Measurements from ENCODE around the gene PACRG. TPM values are rescaled to one million over a fixed set of nuclear protein-coding genes. Genes with fewer than 3 reads are reported as not detected.

The PACRG gene
- polyA plus RNA-seq, 2 of the 4 experiments (the other 2 are of a cell fraction), result 0.14 to 0.30 TPM

DNA sequence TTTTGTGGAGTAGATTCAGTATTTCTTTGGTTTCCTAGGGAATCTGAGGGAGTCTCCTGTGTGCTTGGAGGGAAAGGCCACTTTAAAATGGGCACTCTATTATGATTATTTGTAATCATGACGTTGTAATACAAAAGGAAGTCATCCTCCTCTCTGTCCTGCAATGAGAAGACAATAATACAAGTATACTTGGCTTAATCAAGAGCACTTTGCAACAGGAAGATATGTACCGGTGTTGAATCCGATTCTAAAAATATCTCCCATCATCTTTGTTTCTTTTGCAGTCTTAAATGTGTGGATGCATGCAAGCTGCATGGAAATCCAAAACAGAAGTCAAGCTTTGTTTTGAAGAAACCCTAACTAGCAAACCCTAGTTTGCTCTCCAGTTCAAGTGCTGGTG, 592.6 kb downstream of the PACRG start:
- POLR2A ChIA-PET, result no interaction called here

DNA sequence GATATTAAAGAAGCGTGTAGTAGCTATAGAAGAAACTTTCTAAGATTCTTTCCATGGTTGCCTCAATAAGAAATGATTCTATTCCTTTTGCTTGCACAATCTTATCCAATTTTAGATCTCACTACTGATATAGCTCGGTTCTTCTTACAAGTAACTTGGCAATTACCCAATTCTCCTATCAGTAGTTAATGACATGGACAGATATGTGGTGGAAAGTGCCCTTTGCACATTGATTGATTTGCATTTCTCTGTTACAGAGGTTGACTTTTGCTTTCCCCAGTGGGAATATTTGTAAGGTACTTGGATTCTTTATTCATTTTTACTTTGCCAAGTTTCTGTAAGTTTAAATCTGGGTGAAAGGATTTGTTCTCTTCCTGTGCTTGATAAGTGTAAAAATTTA, 593.0 kb downstream of the PACRG start:
- ATAC-seq, result no peak
- no peak for FAIRE-seq
- POLR2A ChIA-PET, result no interaction called here

More for the DNA sequence above, 592.6 kb downstream of the PACRG start:
- FAIRE-seq (no peak), ATAC-seq (no peak), DNase-seq (ENCODE audit: low read depth in 1 of 2, low spot score in 1 of 2) (no peak)
- Histone ChIP-seq H3K27ac (no peak overlapping the region), H3K4me3 (no peak overlapping the region), H3K4me2 (no peak overlapping the region), H3K9me3 (no peaks in the 10 kb centered on the region), H3K4me1 (peaks cover 19% of the 10 kb centered on the region)
- CTCF ChIA-PET, result no interaction called here
- 68% methylated on average over 3 of the region's 3 CpGs for whole genome bisulfite sequencing (ENCODE audit: missing lambda C conversion rate)
- TF ChIP-seq ZSCAN20 (CRISPR knock-in tag; IDR thresholded peaks at IDR 0.05), result no peak
- no peak for TF ChIP-seq ZC3H11A (IDR thresholded peaks at IDR 0.05)
- no peak for TF ChIP-seq HOXB5 (CRISPR knock-in tag; IDR thresholded peaks at IDR 0.05)
- TF ChIP-seq RNF2 (IDR thresholded peaks at IDR 0.05; ENCODE audit: borderline replicate concordance, low read depth), result no peak
- TF ChIP-seq HOXB13 (CRISPR knock-in tag; IDR thresholded peaks at IDR 0.05; ENCODE audit: low read depth), result no peak
- TF ChIP-seq EHF (CRISPR knock-in tag; IDR thresholded peaks at IDR 0.05), result no peak
- no peak for TF ChIP-seq GATA3 (IDR thresholded peaks at IDR 0.05; ENCODE audit: borderline replicate concordance)
- no peak for TF ChIP-seq JUN (IDR thresholded peaks at IDR 0.05)
- TF ChIP-seq FOSB (CRISPR knock-in tag; IDR thresholded peaks at IDR 0.05), result no peak
- TF ChIP-seq, protein P1, sequence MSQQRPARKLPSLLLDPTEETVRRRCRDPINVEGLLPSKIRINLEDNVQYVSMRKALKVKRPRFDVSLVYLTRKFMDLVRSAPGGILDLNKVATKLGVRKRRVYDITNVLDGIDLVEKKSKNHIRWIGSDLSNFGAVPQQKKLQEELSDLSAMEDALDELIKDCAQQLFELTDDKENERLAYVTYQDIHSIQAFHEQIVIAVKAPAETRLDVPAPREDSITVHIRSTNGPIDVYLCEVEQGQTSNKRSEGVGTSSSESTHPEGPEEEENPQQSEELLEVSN (IDR thresholded peaks at IDR 0.05; ENCODE audit: borderline replicate concordance, low read depth), result no peak

DNA sequence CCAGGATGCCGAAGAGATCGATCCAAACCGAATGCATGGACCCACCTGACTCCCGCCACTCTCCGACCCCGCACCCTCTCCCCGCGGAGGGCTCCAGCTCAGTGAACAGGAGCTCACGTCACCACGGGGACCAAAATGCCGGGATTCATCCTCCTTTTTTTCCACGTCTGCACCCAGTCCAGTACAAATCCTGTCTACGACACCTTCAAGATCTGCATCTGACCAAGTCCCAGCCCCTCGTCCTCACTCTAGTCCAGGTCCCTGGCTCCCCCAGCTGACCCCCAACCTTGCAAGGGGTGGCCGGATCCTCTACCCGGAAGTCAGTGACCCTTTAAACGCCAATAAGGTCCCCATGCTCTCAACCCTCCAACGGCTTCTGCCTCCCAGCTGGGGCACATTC, 593.9 kb downstream of the PACRG start:
- ChIA-PET POLR2A (no interaction called here), CTCF (no interaction called here)
- Histone ChIP-seq H3K27ac (0 out of 6 replicates have a peak overlapping the region, but pooled peaks of 1 of the 2 experiments have one; percentile 24), H3K4me3 (no peak overlapping the region), H3K4me1 (peaks cover 27% of the 10 kb centered on the region), H3K9me3 (no peaks in the 10 kb centered on the region), H3K4me2 (no peak overlapping the region)
- over 99% methylated on average over 17 of the region's 18 CpGs for WGBS (ENCODE audit: missing lambda C conversion rate)
- FAIRE-seq (no peak), ATAC-seq (no peak), DNase-seq (ENCODE audit: low read depth in 1 of 2, low spot score in 1 of 2) (no peak)
- no peak for TF ChIP-seq NR3C1 (IDR thresholded peaks at IDR 0.05)
- TF ChIP-seq HOXB5 (CRISPR knock-in tag; IDR thresholded peaks at IDR 0.05), result no peak
- no peak for TF ChIP-seq HEYL (CRISPR knock-in tag; IDR thresholded peaks at IDR 0.05)
- no peak for TF ChIP-seq CBX8 (IDR thresholded peaks at IDR 0.05)
- TF ChIP-seq CHD4 (IDR thresholded peaks at IDR 0.05; ENCODE audit: borderline replicate concordance), result no peak
- no peak for TF ChIP-seq ESRRA (IDR thresholded peaks at IDR 0.05; ENCODE audit: borderline replicate concordance, low read length)
- no peak for TF ChIP-seq MYC (IDR thresholded peaks at IDR 0.05; ENCODE audit: borderline replicate concordance, low read length)
- no peak for TF ChIP-seq ZFP36 (IDR thresholded peaks at IDR 0.05; ENCODE audit: borderline replicate concordance, partially characterized antibody)
- no peak for TF ChIP-seq RNF2 (IDR thresholded peaks at IDR 0.05; ENCODE audit: borderline replicate concordance, low read depth)
- no peak for TF ChIP-seq ZNF302 (CRISPR knock-in tag; IDR thresholded peaks at IDR 0.05)
- no peak for TF ChIP-seq NFE2L2 (conservative IDR thresholded peaks at IDR 0.05; ENCODE audit: low read length)
- TF ChIP-seq, protein P2, sequence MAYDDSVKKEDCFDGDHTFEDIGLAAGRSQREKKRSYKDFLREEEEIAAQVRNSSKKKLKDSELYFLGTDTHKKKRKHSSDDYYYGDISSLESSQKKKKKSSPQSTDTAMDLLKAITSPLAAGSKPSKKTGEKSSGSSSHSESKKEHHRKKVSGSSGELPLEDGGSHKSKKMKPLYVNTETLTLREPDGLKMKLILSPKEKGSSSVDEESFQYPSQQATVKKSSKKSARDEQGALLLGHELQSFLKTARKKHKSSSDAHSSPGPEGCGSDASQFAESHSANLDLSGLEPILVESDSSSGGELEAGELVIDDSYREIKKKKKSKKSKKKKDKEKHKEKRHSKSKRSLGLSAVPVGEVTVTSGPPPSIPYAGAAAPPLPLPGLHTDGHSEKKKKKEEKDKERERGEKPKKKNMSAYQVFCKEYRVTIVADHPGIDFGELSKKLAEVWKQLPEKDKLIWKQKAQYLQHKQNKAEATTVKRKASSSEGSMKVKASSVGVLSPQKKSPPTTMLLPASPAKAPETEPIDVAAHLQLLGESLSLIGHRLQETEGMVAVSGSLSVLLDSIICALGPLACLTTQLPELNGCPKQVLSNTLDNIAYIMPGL (CRISPR knock-in tag; IDR thresholded peaks at IDR 0.05; ENCODE audit: borderline replicate concordance), result no peak
- TF ChIP-seq JUNB (IDR thresholded peaks at IDR 0.05), result no peak
- TF ChIP-seq CHD2 (IDR thresholded peaks at IDR 0.05; ENCODE audit: low read length, partially characterized antibody), result no peak
- no peak for TF ChIP-seq JUN (IDR thresholded peaks at IDR 0.05)
- TF ChIP-seq, protein P3, sequence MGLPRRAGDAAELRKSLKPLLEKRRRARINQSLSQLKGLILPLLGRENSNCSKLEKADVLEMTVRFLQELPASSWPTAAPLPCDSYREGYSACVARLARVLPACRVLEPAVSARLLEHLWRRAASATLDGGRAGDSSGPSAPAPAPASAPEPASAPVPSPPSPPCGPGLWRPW (IDR thresholded peaks at IDR 0.05), result no peak

More for the DNA sequence above, 593.0 kb downstream of the PACRG start:
- CTCF ChIA-PET, result no interaction called here
- Histone ChIP-seq H3K4me1 (peaks cover 23% of the 10 kb centered on the region), H3K4me2 (no peak overlapping the region), H3K9me3 (no peaks in the 10 kb centered on the region), H3K4me3 (no peak overlapping the region), H3K27ac (no peak overlapping the region)
- 58% methylated on average over 2 of the region's 2 CpGs for WGBS (ENCODE audit: missing lambda C conversion rate)
- TF ChIP-seq CBX2 (IDR thresholded peaks at IDR 0.05; ENCODE audit: borderline replicate concordance, low read depth), result no peak
- no peak for TF ChIP-seq HOXB5 (CRISPR knock-in tag; IDR thresholded peaks at IDR 0.05)
- no peak for TF ChIP-seq RAD21 (conservative IDR thresholded peaks at IDR 0.05 in 1 of 2, IDR thresholded peaks at IDR 0.05 in 1 of 2)
- no peak for TF ChIP-seq JUN (IDR thresholded peaks at IDR 0.05)
- TF ChIP-seq KDM5A (IDR thresholded peaks at IDR 0.05), result no peak
- no peak for TF ChIP-seq FOXS1 (CRISPR knock-in tag; IDR thresholded peaks at IDR 0.05)
- TF ChIP-seq, protein P2 (CRISPR knock-in tag; IDR thresholded peaks at IDR 0.05; ENCODE audit: borderline replicate concordance), result no peak
- no peak for TF ChIP-seq FOSL2 (IDR thresholded peaks at IDR 0.05)
- TF ChIP-seq FOSL2 (CRISPR knock-in tag; IDR thresholded peaks at IDR 0.05), result no peak
- TF ChIP-seq, protein P4, sequence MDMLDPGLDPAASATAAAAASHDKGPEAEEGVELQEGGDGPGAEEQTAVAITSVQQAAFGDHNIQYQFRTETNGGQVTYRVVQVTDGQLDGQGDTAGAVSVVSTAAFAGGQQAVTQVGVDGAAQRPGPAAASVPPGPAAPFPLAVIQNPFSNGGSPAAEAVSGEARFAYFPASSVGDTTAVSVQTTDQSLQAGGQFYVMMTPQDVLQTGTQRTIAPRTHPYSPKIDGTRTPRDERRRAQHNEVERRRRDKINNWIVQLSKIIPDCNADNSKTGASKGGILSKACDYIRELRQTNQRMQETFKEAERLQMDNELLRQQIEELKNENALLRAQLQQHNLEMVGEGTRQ (IDR thresholded peaks at IDR 0.05), result no peak
- no peak for TF ChIP-seq HOXA7 (CRISPR knock-in tag; IDR thresholded peaks at IDR 0.05)
- TF ChIP-seq MAZ (IDR thresholded peaks at IDR 0.05; ENCODE audit: borderline replicate concordance, low read depth, low read length), result no peak
- TF ChIP-seq TFCP2L1 (CRISPR knock-in tag; IDR thresholded peaks at IDR 0.05), result no peak
- TF ChIP-seq, protein P5, sequence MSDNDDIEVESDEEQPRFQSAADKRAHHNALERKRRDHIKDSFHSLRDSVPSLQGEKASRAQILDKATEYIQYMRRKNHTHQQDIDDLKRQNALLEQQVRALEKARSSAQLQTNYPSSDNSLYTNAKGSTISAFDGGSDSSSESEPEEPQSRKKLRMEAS (IDR thresholded peaks at IDR 0.05), result no peak
- TF ChIP-seq TP53 (CRISPR knock-in tag; IDR thresholded peaks at IDR 0.05), result no peak
- no peak for DNase-seq (ENCODE audit: low read depth in 1 of 2, low spot score in 1 of 2)
